HepG2 (cell line): ENCODE results near the gene RBM6.

Experiments
- BHLHE40 ChIP-seq: IDR thresholded peaks from 2 replicates; pipeline ENCODE4 v1.6.1; 2011; ENCODE audit warnings: low read length, improper control_type of control experiment
- GLI4 ChIP-seq: sonication (generic); formaldehyde crosslinking; IDR thresholded peaks from 2 replicates; pipeline ENCODE4 v1.5.1; 2020; ENCODE audit warnings: missing genetic modification reagents, mild to moderate bottlenecking, moderate library complexity, borderline replicate concordance
- MTA3 ChIP-seq: sonication (generic); formaldehyde crosslinking; IDR thresholded peaks from 2 replicates; pipeline ENCODE4 v1.4.0; 2020; ENCODE audit warnings: missing genetic modification reagents
- POLR2A ChIP-seq, 2 experiments: IDR thresholded peaks; 2 replicates each; pipeline ENCODE4 v1.6.1; 2011; ENCODE audit warnings: low read depth in 2 of 2, low read length in 2 of 2, mild to moderate bottlenecking in 1 of 2, moderate library complexity in 1 of 2; ENCODE audit not compliant: insufficient read depth in 1 of 2
- REST ChIP-seq, 2 experiments: IDR thresholded peaks; 2 replicates each; pipeline ENCODE4 v1.6.1; 2011 to 2012; ENCODE audit warnings: low read length in 2 of 2, borderline replicate concordance in 1 of 2, low read depth in 1 of 2, mild to moderate bottlenecking in 1 of 2, moderate library complexity in 1 of 2
- SMYD3 ChIP-seq: sonication (generic); formaldehyde crosslinking; IDR thresholded peaks from 2 replicates; pipeline ENCODE4 v1.8.1; 2023; ENCODE audit warnings: mild to moderate bottlenecking, missing genetic modification reagents
- ZNF790 ChIP-seq: sonication (generic); formaldehyde crosslinking; IDR thresholded peaks from 2 replicates; pipeline ENCODE4 v1.8.0; 2022; ENCODE audit warnings: missing genetic modification reagents, mild to moderate bottlenecking, borderline replicate concordance

GRCh38 chr3:50095352-50095998 is 155.5 kb downstream of the RBM6 start:
- TF ChIP-seq POLR2A (IDR thresholded peaks at IDR 0.05; ENCODE audit: insufficient read depth in 1 of 2, low read depth in 2 of 2, low read length in 2 of 2) (no peak), ZNF790 (CRISPR knock-in tag) (no peak), MTA3 (CRISPR knock-in tag) (no peak), BHLHE40 (no peak), SMYD3 (CRISPR knock-in tag) (no peak), GLI4 (CRISPR knock-in tag) (no peak), REST (IDR thresholded peaks at IDR 0.05; ENCODE audit: borderline replicate concordance in 1 of 2, low read depth in 1 of 2, low read length in 2 of 2) (no peak)
